ENCODE measurements around the gene SMC1B. TPM values are rescaled to one million over a fixed set of nuclear protein-coding genes. Genes with fewer than 3 reads are reported as not detected.

SMC1B gene
- total and polyA plus RNA-seq, 2 of the 8 experiments (the other 6 are each of a cell fraction or from before 2014, with no cell fraction given), result 0.02 TPM; not detected in 1

DNA sequence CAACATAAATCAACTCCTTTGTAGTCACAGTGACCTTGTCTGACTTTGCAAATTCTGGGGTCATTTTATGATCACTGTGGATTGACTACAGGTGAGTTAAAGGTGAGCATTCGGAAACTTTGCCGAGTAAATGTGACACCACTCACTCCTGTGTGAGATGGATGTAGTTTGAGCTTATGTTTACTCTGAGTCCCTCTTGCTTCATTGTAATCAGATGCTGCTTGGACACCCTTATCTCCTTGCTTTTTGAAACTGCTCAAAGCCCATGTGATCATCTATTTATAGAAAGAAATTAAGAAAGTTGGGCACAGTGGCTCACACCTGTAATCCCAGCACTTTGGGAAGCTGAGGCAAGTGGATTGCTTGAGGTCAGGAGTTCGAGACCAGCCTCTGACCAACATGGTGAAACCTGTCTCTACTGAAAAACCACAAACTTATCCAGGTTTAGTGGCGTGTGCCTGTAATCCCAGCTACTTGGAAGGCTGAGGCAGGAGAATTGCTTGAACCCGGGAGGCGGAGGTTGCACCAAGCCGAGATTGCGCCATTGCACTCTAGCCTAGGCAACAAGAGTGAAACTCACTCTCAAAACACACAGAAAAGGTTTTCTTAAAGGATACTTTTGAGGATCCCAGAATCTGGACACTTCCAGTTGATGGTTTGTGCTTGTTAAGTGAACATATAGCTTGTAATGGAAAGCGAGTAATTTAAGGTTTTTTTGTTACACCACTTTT is 96.4 kb downstream of the SMC1B start:
- Histone ChIP-seq H2BK120ac (replicated peaks; ENCODE audit: low read depth, low read length) (no peak overlapping the region), H2BK20ac (ENCODE audit: low read length) (no peak overlapping the region), H3K18ac (ENCODE audit: extremely low read depth, low read length) (no peak overlapping the region)

More for the DNA sequence above, 96.4 kb downstream of the SMC1B start:
- no peak overlapping the region for H4K8ac ChIP-seq (ENCODE audit: extremely low read depth, insufficient read depth, low read length)
- H3K79me2 ChIP-seq (ENCODE audit: control insufficient read depth in 1 of 2, insufficient read depth in 2 of 2, low read length in 2 of 2), result peaks cover 0 to 58% of the 10 kb centered on the region in 2 experiments; a peak in 3 of 4 replicates
- DNase-seq (ENCODE audit: low read depth in 1 of 2, low spot score in 2 of 2), result no peak
- no peak overlapping the region for H3K4ac ChIP-seq (replicated peaks; ENCODE audit: insufficient read length, low read depth, low read length)
- no peak overlapping the region for H2BK12ac ChIP-seq (ENCODE audit: low read depth, low read length)
- H3K4me1 ChIP-seq (replicated peaks in 1 of 4; ENCODE audit: control insufficient read depth in 3 of 4, insufficient read depth in 4 of 4, low read length in 3 of 4), result no peaks in the 10 kb centered on the region; a peak in 3 of 7 replicates
- no peaks in the 10 kb centered on the region for H3K23me2 ChIP-seq (ENCODE audit: low read depth, low read length)
- H2BK5ac ChIP-seq (ENCODE audit: low read depth, low read length), result no peak overlapping the region
- peaks cover 0 to 12% of the 10 kb centered on the region in 2 experiments for H4K20me1 ChIP-seq (replicated peaks in 1 of 2; ENCODE audit: control insufficient read depth in 1 of 2, insufficient read depth in 2 of 2, low read length in 2 of 2)
- no peak overlapping the region for H3K23ac ChIP-seq (ENCODE audit: insufficient read length)
- no peak overlapping the region for H4K91ac ChIP-seq (replicated peaks; ENCODE audit: insufficient read length, low read length)
- no peak overlapping the region for H3K56ac ChIP-seq (replicated peaks; ENCODE audit: insufficient read length, low read depth, low read length)
- TF ChIP-seq BRCA1 (IDR thresholded peaks at IDR 0.05; ENCODE audit: low read depth, low read length) (no peak), ASH2L (IDR thresholded peaks at IDR 0.05; ENCODE audit: low read length) (no peak)
- no peak overlapping the region for H4K5ac ChIP-seq (ENCODE audit: insufficient read length, low read depth, low read length)
- WGBS, 2 experiments (ENCODE audit: extremely low coverage in 1 of 2, insufficient coverage in 1 of 2, insufficient read length in 1 of 2, insufficient replicate concordance in 2 of 2, low coverage in 1 of 2, low lambda C conversion rate in 2 of 2, missing lambda C conversion rate in 1 of 2), result 93% methylated on average over 9 of the region's 9 CpGs; no CpG with 5 or more reads in 1 of the 2 experiments
- FAIRE-seq, result no peak
- POLR2A ChIA-PET (ENCODE audit: partially characterized antibody), result interaction anchor here (0.6 to 1.6 kb wide), 2 partner anchors 21 to 32 kb away, joined by 3 to 5 read pairs; no protein-coding TSS in a partner anchor
- no peak overlapping the region for H3K4me3 ChIP-seq (ENCODE audit: extremely low read depth in 1 of 4, insufficient read depth in 2 of 4, low read depth in 3 of 4, low read length in 4 of 4)
- no peak overlapping the region for H2AFZ ChIP-seq (ENCODE audit: low read length)
- H2AK5ac ChIP-seq (ENCODE audit: low read depth, low read length), result peak overlapping the region; percentile 61; the same call in 1 of the 2 replicates
- no peak overlapping the region for H2BK15ac ChIP-seq (ENCODE audit: low read length)
- H3K14ac ChIP-seq (ENCODE audit: insufficient read length), result no peak overlapping the region
- H3K27me3 ChIP-seq (replicated peaks in 1 of 4; ENCODE audit: control insufficient read depth in 3 of 4, extremely low read depth in 1 of 4, insufficient read depth in 3 of 4, low read length in 3 of 4), result no peaks in the 10 kb centered on the region
- CTCF ChIA-PET (ENCODE audit: partially characterized antibody), result interaction anchor here (0.6 to 1.6 kb wide), 8 partner anchors 11 to 314 kb away, joined by 3 to 7 read pairs (median 4); no protein-coding TSS in a partner anchor
- H3K27ac ChIP-seq (ENCODE audit: low read depth, low read length), result no peak overlapping the region
- H3K79me1 ChIP-seq (ENCODE audit: low read depth, low read length), result peaks cover 8% of the 10 kb centered on the region
- H3K4me2 ChIP-seq (ENCODE audit: insufficient read depth in 1 of 2, low read depth in 2 of 2, low read length in 2 of 2), result no peak overlapping the region
- no peaks in the 10 kb centered on the region for H3K36me3 ChIP-seq (ENCODE audit: control insufficient read depth in 2 of 4, insufficient read depth in 4 of 4, low read length in 3 of 4)
- no peak overlapping the region for H3K9ac ChIP-seq (replicated peaks in 1 of 4; ENCODE audit: extremely low read depth in 1 of 4, low read depth in 3 of 4, low read length in 3 of 4)
- no peaks in the 10 kb centered on the region for H3K9me3 ChIP-seq (ENCODE audit: insufficient read depth in 2 of 2, low read depth in 1 of 2, low read length in 1 of 2)
